Spleen (tissue), 7 donors: ENCODE data around the gene CBS.
"Not testable (repeated sequence)": the region's sequence is repeated elsewhere in the genome, so short reads cannot be mapped to it uniquely, and the experiment has no call there.

ENCODE experiments used
- POLR2AphosphoS5 ChIP-seq, 3 donors: sonication (generic); formaldehyde crosslinking; IDR thresholded peaks; one replicate each; pipeline ENCODE4 v1.5.1; 2017; ENCODE audit warnings: antibody characterized with exemption in 3 of 3
- TF ChIP-seq, protein P1 (sequence below), 11 experiments: fragments of 200-600 bp in 7 of 11; fragments of 450-650 bp in 4 of 11; sonication (generic) in 4 of 11; IDR thresholded peaks in 8 of 11; conservative IDR thresholded peaks in 3 of 11; 1 replicate in 7 of 11; 2 replicates in 4 of 11; pipeline versions ENCODE4 v1.4.0 to v1.8.0; 2016 to 2021; ENCODE audit warnings: antibody characterized with exemption in 11 of 11, inconsistent platforms in 4 of 11, mild to moderate bottlenecking in 1 of 11
- donor health status: DM: no; HTN: no; CAD: no; lungs with moderate emphysema.
- donor health status: DM: no; HTN: no; CAD: no.
- donor health status: DM: no; HTN: no; CAD: no.

- TF ChIP-seq, protein P1, sequence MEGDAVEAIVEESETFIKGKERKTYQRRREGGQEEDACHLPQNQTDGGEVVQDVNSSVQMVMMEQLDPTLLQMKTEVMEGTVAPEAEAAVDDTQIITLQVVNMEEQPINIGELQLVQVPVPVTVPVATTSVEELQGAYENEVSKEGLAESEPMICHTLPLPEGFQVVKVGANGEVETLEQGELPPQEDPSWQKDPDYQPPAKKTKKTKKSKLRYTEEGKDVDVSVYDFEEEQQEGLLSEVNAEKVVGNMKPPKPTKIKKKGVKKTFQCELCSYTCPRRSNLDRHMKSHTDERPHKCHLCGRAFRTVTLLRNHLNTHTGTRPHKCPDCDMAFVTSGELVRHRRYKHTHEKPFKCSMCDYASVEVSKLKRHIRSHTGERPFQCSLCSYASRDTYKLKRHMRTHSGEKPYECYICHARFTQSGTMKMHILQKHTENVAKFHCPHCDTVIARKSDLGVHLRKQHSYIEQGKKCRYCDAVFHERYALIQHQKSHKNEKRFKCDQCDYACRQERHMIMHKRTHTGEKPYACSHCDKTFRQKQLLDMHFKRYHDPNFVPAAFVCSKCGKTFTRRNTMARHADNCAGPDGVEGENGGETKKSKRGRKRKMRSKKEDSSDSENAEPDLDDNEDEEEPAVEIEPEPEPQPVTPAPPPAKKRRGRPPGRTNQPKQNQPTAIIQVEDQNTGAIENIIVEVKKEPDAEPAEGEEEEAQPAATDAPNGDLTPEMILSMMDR (IDR thresholded peaks at IDR 0.05 in 8 of 11, conservative IDR thresholded peaks at IDR 0.05 in 3 of 11) = not testable (repeated sequence)
- not testable (repeated sequence) for TF ChIP-seq POLR2AphosphoS5 (IDR thresholded peaks at IDR 0.05)
Measured at GRCh38 chr21:43053112-43053511, 22.5 kb downstream of the CBS start.
